A549 (cell line): ENCODE measurements around the gene TDO2.
"Not testable (repeated sequence)": the region's sequence is repeated elsewhere in the genome, so short reads cannot be mapped to it uniquely, and the experiment has no call there.

Experiments used
- CHD2 ChIP-seq: fragments of 150-350 bp; IDR thresholded peaks from 2 replicates; pipeline ENCODE4 v1.6.1; 2014; ENCODE audit warnings: low read length; ENCODE audit not compliant: partially characterized antibody
- CTCF ChIP-seq: fragments of >200 bp; sonication (Bioruptor Twin); formaldehyde crosslinking; IDR thresholded peaks from 3 replicates; pipeline ENCODE4 v1.5.1; 2016
- JUNB ChIP-seq: fragments of >200 bp; sonication (Bioruptor Twin); formaldehyde crosslinking; IDR thresholded peaks from 2 replicates; pipeline ENCODE4 v1.6.1; 2016
- NFE2L2 ChIP-seq: fragments of 150-350 bp; conservative IDR thresholded peaks from 2 replicates; pipeline ENCODE4 v1.6.1; 2014; ENCODE audit warnings: low read length
- RFX5 ChIP-seq: fragments of 450-650 bp; IDR thresholded peaks from 2 replicates; pipeline ENCODE4 v1.7.1; 2014; ENCODE audit warnings: antibody characterized with exemption, mild to moderate bottlenecking, moderate library complexity

GRCh38 chr4:155934634-155935033 lies 31.1 kb downstream of the TDO2 start:
- TF ChIP-seq CHD2, CTCF, RFX5, NFE2L2, JUNB: not testable (repeated sequence)
